Fibroblast of skin of scalp (primary cell): ENCODE results near the gene PHKB. TPM values are rescaled to one million over a fixed set of nuclear protein-coding genes. Genes with fewer than 3 reads are reported as not detected.
"Not testable (repeated sequence)": the region's sequence is repeated elsewhere in the genome, so short reads cannot be mapped to it uniquely, and the experiment has no call there.

ENCODE experiments used
- DNase-seq: peaks from one replicate; pipeline ENCODE4 v3.0.0-alpha.2; 2013
- polyA plus RNA-seq, 2 experiments: library from polyadenylated mRNA; unstranded; fragments of 120-200 nt; gene quantifications; one replicate each; pipeline ENCODE4 v1.2.1, GENCODE V29; 2013; ENCODE audit not compliant: insufficient read length in 2 of 2

Gene PHKB
- 43.5 TPM for polyA plus RNA-seq (2013, experiment 1 of 2; ENCODE audit: insufficient read length)
- 49.2 TPM for polyA plus RNA-seq (2013, experiment 2 of 2; ENCODE audit: insufficient read length)

GRCh38 chr16:47460711-47461597, at the start of gene PHKB, which contains the start of gene ITFG1:
Gene PHKB (plus strand): TSS chr16:47461331. CDS start chr16:47461351, 20 bp downstream.
Gene ITFG1 (minus strand): TSS chr16:47461063. CDS start chr16:47461045, 18 bp downstream.
- peak; percentile 95 for DNase-seq

- DNase-seq, result no peak
Measured at GRCh38 chr16:47413041-47413440, 48.1 kb upstream of the PHKB start.

GRCh38 chr16:47416869-47417268, 44.3 kb upstream of the PHKB start:
- DNase-seq, result no peak

GRCh38 chr16:47424846-47425245, 36.3 kb upstream of the PHKB start:
- DNase-seq, result no peak

GRCh38 chr16:47426806-47427205, 34.3 kb upstream of the PHKB start:
- DNase-seq, result no peak

- no peak for DNase-seq
Measured at GRCh38 chr16:47431960-47432359, 29.2 kb upstream of the PHKB start.

- peak; percentile 10 for DNase-seq
Measured at GRCh38 chr16:47434274-47434673, 26.9 kb upstream of the PHKB start.

- not testable (repeated sequence) for DNase-seq
Measured at GRCh38 chr16:47440066-47440465, 21.1 kb upstream of the PHKB start.

GRCh38 chr16:47442884-47443283, 18.2 kb upstream of the PHKB start:
- DNase-seq, result not testable (repeated sequence)

GRCh38 chr16:47446431-47446830, 14.7 kb upstream of the PHKB start:
- no peak for DNase-seq

GRCh38 chr16:47448830-47449575, 12.1 kb upstream of the PHKB start:
- DNase-seq, result no peak

- no peak for DNase-seq
Measured at GRCh38 chr16:47449788-47450187, 11.3 kb upstream of the PHKB start.

GRCh38 chr16:47458331-47458730, 2.8 kb upstream of the PHKB start:
- no peak for DNase-seq

GRCh38 chr16:47459603-47460002, 1.5 kb upstream of the PHKB start:
- no peak for DNase-seq

GRCh38 chr16:47460359-47460710, 796 bp upstream of the PHKB start:
- DNase-seq, result peak; percentile 3

GRCh38 chr16:47461598-47462266, 601 bp downstream of the PHKB start:
- DNase-seq, result peak; percentile 48

- no peak for DNase-seq
Measured at GRCh38 chr16:47463771-47464624, 2.9 kb downstream of the PHKB start.

- DNase-seq, result no peak
Measured at GRCh38 chr16:47465919-47466630, 4.9 kb downstream of the PHKB start.

GRCh38 chr16:47467501-47467900, 6.4 kb downstream of the PHKB start:
- no peak for DNase-seq

- DNase-seq, result not testable (repeated sequence)
Measured at GRCh38 chr16:47468070-47468689, 7.0 kb downstream of the PHKB start.

GRCh38 chr16:47469227-47469626, 8.1 kb downstream of the PHKB start:
- DNase-seq, result no peak
